Measurements from ENCODE around the gene PMAIP1. TPM values are rescaled to one million over a fixed set of nuclear protein-coding genes. Genes with fewer than 3 reads are reported as not detected.

PMAIP1 gene
- total RNA-seq, 2 donors from 2014 or later: 56.6 to 106 TPM

DNA sequence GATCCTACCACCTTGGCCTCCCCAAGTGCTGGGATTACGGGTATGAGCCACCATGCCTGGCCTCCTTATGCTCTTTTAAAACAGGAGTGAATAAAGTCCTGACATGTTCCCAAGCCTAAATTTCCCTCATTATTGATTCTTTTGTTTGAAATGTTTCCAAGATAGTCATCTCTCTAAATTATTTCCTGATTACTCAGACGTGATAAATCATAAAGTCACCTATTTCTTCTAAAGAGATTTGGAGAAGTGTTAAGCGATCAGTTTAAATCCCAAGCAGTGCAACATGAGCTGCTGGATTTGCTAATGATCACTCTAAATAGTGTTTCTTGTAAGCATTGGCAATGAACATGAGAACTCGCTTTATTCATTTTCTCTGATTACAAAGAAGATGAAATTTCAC, 51.8 kb downstream of the PMAIP1 start:
- Mint-ChIP-seq H3K36me3 (ENCODE audit: low read depth) (no peaks in the 10 kb centered on the region), H3K4me1 (no peaks in the 10 kb centered on the region)

DNA sequence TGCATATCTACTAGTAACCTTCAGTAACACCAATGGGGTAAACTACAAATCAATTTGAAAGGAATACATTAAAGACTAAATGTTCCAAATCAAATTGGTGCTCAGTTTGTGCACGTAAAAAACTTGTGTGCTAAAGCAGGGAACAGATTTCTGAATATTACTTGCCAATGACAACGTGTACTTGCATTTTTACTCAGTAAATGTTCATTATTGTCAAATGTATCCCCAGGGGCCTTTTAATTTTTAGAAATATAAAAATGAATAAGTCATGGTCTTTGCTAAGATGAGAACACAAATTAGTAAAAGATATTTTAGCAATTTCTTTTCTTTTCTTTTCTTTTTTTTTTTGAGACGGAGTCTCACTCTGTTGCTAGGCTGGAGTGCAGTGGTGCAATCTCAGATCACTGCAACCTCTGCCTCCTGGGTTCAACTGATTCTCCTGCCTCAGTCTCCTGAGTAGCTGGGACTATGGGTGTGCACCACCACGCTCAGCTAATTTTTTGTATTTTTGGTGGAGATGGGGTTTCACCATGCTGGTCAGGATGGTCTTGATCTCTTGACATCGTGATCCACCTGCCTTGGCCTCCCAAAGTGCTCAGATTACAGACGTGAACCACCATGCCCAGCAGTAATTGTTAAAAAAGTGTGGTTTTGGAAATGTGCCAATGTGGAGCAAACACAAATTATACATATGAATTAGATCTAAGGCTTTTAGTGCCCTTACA, 52.6 kb downstream of the PMAIP1 start:
- H3K36me3 ChIP-seq (ENCODE audit: control insufficient read depth, insufficient read depth, low read length): no peaks in the 10 kb centered on the region
- Mint-ChIP-seq H3K27ac (no peak overlapping the region), H3K36me3 (ENCODE audit: low read depth) (no peaks in the 10 kb centered on the region), H3K4me3 (no peak overlapping the region), H3K9me3 (no peaks in the 10 kb centered on the region), H3K27me3 (ENCODE audit: insufficient read depth) (no peaks in the 10 kb centered on the region), H3K4me1 (no peaks in the 10 kb centered on the region)
- WGBS, 2 experiments (ENCODE audit: insufficient coverage in 1 of 2, insufficient read length in 1 of 2): 94 to 100% methylated on average over 1 to 6 of the region's 6 CpGs
- no peak overlapping the region for H3K9ac ChIP-seq (ENCODE audit: extremely low read depth, low read length, poor library complexity, severe bottlenecking)
- no peaks in the 10 kb centered on the region for H3K9me3 ChIP-seq (ENCODE audit: control insufficient read depth, low read length)
- H3K27me3 ChIP-seq (ENCODE audit: control insufficient read depth, insufficient read depth, low read length, poor library complexity, severe bottlenecking): no peaks in the 10 kb centered on the region
- DNase-seq: no peak
- no peak overlapping the region for H3K4me3 ChIP-seq (ENCODE audit: low read length)
- no peak overlapping the region for H3K27ac ChIP-seq (ENCODE audit: low read depth, low read length)
- TF ChIP-seq, protein P1, sequence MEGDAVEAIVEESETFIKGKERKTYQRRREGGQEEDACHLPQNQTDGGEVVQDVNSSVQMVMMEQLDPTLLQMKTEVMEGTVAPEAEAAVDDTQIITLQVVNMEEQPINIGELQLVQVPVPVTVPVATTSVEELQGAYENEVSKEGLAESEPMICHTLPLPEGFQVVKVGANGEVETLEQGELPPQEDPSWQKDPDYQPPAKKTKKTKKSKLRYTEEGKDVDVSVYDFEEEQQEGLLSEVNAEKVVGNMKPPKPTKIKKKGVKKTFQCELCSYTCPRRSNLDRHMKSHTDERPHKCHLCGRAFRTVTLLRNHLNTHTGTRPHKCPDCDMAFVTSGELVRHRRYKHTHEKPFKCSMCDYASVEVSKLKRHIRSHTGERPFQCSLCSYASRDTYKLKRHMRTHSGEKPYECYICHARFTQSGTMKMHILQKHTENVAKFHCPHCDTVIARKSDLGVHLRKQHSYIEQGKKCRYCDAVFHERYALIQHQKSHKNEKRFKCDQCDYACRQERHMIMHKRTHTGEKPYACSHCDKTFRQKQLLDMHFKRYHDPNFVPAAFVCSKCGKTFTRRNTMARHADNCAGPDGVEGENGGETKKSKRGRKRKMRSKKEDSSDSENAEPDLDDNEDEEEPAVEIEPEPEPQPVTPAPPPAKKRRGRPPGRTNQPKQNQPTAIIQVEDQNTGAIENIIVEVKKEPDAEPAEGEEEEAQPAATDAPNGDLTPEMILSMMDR (conservative IDR thresholded peaks at IDR 0.05): no peak
- H3K4me1 ChIP-seq (ENCODE audit: control insufficient read depth, insufficient read depth, low read length): no peaks in the 10 kb centered on the region

More for the DNA sequence above, 51.8 kb downstream of the PMAIP1 start:
- Histone ChIP-seq H3K9me3 (ENCODE audit: control insufficient read depth, low read length) (no peaks in the 10 kb centered on the region), H3K27me3 (ENCODE audit: control insufficient read depth, insufficient read depth, low read length, poor library complexity, severe bottlenecking) (no peaks in the 10 kb centered on the region), H3K27ac (ENCODE audit: low read depth, low read length) (no peak overlapping the region), H3K9ac (ENCODE audit: extremely low read depth, low read length, poor library complexity, severe bottlenecking) (no peak overlapping the region), H3K4me3 (ENCODE audit: low read length) (no peak overlapping the region), H3K36me3 (ENCODE audit: control insufficient read depth, insufficient read depth, low read length) (no peaks in the 10 kb centered on the region), H3K4me1 (ENCODE audit: control insufficient read depth, insufficient read depth, low read length) (no peaks in the 10 kb centered on the region)
- no peak for DNase-seq
- H3K27ac Mint-ChIP-seq: no peak overlapping the region
- 92% methylated on average over 2 to 4 of the region's 4 CpGs for WGBS, 2 experiments (ENCODE audit: insufficient coverage in 1 of 2, insufficient read length in 1 of 2)
- TF ChIP-seq, protein P1 (conservative IDR thresholded peaks at IDR 0.05): no peak
- no peak overlapping the region for H3K4me3 Mint-ChIP-seq
- H3K9me3 Mint-ChIP-seq: no peaks in the 10 kb centered on the region
- H3K27me3 Mint-ChIP-seq (ENCODE audit: insufficient read depth): no peaks in the 10 kb centered on the region

Other genes with a start within 250 kb of the PMAIP1 start
- 1 to 10 TPM in 1 of 2 donors, under 1 TPM in 1; 1.00 to 2.9 TPM for gene CCBE1, start 202.6 kb upstream of the PMAIP1 start, total RNA-seq

Measured in endodermal cell (in vitro differentiated cells).